Activated CD8-positive, alpha-beta memory T cell treated with anti-CD3 and anti-CD28 coated beads for 24 hours (primary cell): ENCODE data around the gene GTF2IRD1.
"Not testable (repeated sequence)": the region's sequence is repeated elsewhere in the genome, so short reads cannot be mapped to it uniquely, and the experiment has no call there.

ENCODE experiments used
- DNase-seq: peaks from one replicate; pipeline ENCODE4 v3.0.0-alpha.2; 2020

GTF2IRD1 gene

GRCh38 chr7:74494076-74494548 lies 40.4 kb downstream of the GTF2IRD1 start:
- DNase-seq, result no peak

DNA sequence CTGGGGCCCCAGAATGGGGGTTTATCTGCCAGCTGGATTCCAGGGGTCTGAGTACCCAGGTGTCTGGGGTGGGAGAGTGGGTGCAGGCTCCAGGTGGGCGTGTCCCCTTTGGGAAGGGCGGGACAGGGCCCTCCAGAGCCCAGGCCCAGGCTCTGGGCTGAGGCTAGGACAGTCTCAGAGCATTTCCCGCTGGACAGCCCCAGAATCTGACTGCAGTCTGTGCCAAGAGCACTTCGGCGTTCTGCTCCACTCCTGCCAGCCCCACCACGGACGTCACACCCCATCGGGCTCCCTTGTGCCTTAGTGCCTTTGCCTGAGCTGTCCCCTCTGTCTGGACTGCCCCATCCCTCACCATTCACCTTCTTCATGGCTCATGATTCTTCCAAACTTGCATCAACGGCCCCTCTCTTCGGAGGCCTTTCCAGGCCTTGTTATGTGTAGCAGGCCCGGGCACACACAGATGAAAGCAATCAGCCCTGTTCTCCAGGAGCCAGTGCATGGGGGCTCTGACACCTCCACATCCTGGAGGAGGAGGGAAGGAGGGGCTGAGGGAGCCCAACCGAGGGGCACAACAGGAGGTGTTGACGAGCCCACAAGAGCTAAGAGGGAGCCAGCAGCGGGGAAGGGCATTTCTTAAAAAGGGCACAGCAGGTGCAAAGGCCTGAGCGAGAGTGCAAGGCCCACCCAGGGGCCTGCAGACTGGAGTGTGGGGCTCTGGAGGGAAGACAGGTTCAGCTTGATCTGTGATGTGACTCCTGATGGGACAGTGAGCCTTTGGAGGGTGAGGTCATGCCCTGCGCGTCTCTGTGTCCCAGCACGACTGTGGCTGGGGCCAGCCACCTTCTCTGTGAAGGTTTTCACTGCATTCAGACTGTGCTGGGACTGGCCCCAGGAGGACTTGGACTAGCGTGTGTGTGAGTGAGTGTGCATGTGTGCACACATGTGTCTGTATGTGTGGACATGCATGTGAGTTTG lies 41.7 kb downstream of the GTF2IRD1 start:
- no peak for DNase-seq

DNA sequence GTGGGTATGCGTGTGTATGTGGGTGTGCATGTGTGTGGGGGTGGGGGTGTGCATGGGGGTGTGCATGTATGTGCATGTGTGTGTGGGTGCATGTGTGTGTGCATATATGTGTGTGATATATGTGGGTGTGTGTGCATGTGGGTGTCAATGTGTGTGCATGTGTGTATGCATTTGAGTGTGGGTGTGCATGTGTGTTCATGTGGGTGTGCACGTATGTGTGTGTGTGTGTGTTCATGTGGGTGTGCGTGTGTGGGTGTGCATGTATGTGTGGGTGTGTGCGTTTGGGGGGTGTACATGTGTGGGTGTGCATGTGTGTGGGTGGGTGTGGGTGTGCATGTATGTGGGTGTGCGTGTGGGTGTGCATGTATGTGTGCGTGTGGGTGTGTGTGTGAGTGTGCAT lies 42.6 kb downstream of the GTF2IRD1 start:
- no peak for DNase-seq

DNA sequence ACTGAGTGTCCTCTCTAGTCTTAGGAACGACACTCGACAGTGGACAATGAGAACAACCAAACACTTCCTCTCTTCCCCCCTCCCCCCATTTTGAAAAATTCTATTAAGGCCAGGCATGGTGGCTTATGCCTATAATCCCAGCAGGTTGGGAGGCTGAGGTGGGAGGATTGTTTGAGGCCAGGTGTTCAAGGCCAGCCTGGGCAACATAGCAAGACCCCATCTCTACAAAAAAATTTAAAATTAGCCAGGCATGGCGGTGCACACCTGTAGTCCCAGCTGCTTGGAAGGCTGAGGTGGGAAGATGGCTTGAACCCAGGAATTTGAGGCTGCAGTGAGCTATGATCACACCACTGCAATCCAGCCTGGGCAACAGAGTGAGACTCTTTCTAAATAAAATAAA lies 43.1 kb downstream of the GTF2IRD1 start:
- DNase-seq, result not testable (repeated sequence)

DNA sequence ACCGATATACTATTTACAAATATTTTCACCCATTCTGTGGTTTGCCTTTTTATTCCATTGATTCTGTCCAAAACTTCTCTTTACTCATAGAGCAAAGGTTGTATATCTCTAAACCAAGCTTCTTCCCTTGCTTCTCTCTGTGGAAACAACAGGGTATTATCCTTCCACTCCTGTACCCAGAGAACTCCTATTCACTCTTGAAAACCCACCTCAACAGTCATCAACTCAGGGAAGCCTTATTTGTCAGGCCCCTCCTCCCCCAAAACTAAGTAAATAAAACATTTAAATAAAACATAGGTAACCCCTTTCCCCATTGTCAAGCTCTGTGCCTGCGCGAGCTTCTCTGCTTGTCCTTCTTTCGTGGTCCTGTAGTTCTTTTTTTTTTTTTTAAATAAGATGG lies 44.6 kb downstream of the GTF2IRD1 start:
- DNase-seq, result no peak

DNA sequence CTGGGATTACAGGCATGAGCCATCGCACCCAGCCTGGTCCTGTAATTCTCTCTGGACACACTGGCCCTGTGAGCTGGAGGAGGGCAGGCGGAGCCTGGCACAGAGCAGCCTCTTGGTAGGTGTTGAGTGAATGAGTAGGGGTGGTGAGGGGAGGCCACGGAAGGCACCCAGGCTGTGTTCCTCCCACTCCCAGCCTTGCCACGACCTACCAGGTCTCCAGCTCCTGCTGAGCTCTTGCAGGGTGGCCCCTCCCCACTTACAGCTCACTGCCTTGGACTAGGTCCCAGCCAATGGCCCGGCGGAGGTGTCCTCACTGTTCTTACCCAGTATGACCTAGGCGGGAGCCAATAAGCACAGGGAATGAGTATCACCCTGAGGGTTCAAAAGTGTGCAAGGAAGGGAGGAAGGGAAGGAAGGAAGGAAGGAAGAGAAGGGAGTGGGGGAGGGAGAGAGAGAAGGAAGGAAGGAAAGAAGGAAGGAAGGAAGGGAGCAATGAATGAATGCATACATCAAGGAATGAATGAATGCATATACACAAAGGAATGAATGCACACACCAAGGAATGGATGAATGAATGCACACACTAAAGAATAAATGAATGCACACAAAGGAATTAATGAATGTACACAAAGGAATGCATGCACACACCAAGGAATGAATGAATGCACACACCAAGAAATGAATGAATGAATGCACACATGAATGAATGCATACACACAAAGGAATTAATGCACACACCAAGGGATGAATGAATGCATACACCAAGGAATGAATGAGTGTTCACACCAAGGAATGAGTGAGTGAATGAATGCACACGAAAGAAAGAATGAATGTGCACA lies 45.5 kb downstream of the GTF2IRD1 start:
- no peak for DNase-seq

DNA sequence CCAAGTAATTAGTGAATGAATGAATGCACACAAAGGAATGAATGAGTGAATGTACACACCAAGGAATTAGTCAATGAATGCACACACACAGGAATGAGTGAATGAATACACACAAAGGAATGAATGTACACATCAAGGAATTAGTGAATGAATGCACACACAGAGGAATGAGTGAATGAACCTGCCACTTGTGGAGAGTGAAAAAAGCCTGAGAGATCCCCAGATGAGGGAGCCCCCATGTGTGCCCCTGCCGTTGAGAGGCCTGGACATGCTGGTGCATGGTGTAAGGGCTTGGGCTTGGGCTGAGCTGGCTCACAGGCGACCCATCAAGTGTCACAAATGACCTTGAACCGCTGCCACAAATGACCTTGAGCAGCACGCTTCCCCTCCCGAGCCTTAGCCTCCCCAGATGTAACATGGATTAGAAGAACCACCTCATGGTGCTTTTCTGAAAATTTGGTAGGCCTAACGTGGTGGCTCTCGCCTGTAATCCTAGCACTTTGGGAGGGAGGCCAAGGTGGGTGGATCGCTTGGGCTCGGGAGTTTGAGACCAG lies 46.2 kb downstream of the GTF2IRD1 start:
- no peak for DNase-seq

DNA sequence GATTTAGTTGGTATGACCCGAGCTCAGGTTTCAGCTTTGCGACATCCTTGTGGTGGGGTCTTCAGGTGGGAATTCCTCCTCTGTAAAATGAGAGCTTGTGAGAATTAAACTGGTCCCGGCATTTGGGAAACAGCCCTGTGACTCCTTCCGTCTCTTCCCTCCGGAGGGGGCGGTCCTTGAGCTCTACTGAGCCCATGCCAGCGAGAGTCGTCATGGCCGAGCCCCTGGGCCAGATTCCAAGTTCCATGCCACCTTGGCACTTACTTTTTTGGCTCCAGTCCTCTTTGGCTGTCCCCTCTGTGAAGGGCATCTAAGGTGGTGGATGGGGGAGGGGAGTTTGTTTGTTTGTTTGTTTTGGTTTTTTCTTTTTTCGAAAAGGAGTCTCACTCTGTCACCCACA lies 47.6 kb downstream of the GTF2IRD1 start:
- DNase-seq, result no peak

DNA sequence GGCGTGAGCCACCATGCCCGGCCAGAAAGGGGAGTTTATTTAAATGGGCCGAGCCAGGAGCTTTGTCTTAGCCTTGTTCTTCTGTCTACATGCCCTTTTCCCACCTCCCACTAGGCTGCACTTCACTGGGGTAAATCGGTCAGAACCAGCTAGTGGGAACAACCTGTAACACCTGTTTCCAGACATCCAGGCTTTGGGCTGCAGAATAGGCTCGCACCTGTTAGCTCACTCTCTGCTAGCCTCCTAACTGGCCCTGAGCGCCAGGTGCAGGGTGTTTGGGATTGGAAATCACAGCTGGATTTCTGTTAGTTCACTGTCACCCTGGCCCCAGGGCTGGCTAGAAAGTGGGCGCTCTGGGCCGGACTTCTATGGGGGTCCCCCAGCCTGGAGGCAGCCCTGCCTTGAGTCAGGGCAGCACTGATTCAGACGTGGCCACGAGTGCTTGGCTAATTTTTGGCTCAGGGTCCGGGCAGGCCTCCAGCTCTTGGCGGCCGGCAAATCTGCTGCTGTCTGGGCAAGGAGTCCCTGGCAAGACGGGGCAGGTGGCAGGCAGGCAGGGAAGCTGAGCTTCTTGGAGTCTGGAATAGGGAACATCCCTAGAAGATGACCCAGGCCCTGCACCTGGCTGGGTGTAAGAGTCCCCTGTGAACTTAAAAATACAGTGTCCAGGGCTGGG lies 48.6 kb downstream of the GTF2IRD1 start:
- DNase-seq, result no peak

DNA sequence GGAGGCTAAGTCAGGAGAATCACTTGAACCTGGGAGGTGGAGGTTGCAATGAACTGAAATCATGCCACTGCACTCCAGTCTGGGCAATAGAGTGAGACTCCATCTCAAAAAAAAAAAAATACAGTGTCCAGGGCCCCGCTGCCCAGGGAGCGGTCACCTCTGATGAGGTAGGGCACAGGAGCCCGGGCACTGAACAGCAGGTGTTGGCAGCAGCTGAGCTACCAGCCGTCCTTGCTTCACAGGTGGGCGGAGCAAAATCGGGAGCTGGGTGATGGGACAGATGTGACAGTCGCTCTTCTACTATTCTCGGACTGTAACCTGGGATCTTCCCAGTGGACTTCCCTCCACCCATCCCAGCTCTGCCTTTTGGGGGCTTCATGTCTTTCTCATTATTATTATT lies 49.4 kb downstream of the GTF2IRD1 start:
- no peak for DNase-seq

DNA sequence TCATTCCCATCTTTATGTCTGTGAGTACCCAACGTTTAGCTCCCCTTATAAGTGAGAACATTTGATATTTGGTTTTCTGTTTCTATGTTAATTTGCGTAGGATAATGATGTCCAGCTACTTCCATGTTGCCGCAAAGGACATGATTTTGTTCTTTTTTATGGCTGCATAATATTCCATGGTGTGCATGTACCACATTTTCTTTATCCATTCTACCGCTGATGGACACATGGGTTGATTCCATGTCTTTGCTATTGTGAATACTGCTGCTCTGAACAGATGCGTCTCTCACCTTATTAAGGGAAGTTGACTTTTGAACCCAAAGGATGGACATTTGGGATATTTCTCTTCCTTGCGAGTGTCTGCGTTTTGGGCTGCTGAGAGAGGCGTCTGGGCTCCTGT lies 50.2 kb downstream of the GTF2IRD1 start:
- no peak for DNase-seq

- DNase-seq, result no peak
Measured at GRCh38 chr7:74505471-74506324, 52.0 kb downstream of the GTF2IRD1 start.

DNA sequence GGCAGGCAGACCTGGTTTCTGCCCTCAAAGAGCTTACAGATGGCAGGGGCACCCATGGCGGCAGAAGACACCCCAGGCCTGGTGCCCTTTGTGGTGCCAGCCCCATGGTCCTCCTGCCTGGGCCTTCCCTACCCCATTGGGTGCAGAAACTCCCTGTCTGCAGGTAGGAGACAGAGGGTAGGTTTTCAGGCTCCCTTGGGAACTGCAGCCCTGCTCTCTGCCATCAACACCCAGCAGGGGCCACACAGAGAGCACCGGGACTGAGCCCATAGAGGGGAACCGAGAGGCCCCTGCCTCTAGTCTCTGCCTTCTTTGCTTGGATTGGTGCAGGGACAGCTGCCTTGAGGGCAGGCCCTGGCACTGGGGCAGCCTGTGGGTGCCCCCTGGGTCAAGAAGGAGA lies 52.6 kb downstream of the GTF2IRD1 start:
- DNase-seq, result no peak

DNA sequence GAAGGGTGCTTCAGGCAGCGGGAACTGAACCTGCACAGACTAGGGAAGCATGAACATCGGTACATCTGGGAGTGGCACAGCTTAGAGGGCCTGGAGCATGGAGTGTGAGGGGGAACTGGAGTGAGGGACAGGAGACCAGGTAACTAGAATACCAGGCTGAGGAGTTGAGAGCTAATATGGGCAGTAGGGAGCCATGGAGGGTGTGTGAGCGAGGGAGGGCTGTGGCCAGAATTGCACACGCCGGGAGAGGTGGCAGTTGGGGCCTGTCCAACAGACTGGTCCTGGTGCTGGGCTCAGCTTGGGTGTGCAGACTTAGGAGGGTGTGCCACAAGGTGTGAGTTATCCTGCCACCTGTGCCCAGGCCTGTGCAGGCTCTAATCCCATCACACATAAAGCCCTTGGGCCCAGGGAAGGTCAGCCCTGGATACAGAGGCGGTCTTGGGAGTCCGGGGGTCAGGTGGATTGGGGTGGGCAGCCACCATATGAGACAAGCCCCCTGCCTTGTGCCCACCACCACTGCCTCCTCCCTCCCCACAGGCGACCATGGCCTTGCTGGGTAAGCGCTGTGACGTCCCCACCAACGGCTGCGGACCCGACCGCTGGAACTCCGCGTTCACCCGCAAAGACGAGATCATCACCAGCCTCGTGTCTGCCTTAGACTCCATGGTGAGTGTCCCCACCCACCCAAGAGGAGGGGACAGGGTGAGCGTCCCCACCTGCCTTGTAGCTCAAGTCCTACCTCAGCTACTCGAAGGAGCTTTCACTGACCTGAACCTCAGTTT lies 54.0 kb downstream of the GTF2IRD1 start:
- DNase-seq, result no peak

- DNase-seq, result not testable (repeated sequence)
Measured at GRCh38 chr7:74509453-74509852, 55.7 kb downstream of the GTF2IRD1 start.

- DNase-seq, result no peak
Measured at GRCh38 chr7:74511345-74511744, 57.6 kb downstream of the GTF2IRD1 start.

DNA sequence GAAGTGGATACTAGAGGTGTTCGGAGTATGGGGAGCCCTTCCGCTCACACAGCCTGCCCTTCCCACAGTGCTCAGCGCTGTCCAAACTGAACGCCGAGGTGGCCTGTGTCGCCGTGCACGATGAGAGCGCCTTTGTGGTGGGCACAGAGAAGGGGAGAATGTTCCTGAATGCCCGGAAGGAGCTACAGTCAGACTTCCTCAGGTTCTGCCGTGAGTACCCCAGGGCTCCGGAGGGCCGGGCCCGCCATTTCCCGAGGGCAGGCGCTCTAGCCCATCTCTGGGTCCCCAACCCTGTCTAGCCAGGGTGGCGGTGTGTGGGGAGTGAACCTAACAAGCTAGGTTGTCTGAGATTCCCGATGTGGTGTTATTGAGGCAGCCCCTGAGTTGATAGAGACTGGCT lies 59.1 kb downstream of the GTF2IRD1 start:
- DNase-seq, result no peak

- DNase-seq, result no peak
Measured at GRCh38 chr7:74514131-74514591, 60.5 kb downstream of the GTF2IRD1 start.

- no peak for DNase-seq
Measured at GRCh38 chr7:74515276-74515675, 61.6 kb downstream of the GTF2IRD1 start.

- no peak for DNase-seq
Measured at GRCh38 chr7:74516214-74516613, 62.5 kb downstream of the GTF2IRD1 start.

DNA sequence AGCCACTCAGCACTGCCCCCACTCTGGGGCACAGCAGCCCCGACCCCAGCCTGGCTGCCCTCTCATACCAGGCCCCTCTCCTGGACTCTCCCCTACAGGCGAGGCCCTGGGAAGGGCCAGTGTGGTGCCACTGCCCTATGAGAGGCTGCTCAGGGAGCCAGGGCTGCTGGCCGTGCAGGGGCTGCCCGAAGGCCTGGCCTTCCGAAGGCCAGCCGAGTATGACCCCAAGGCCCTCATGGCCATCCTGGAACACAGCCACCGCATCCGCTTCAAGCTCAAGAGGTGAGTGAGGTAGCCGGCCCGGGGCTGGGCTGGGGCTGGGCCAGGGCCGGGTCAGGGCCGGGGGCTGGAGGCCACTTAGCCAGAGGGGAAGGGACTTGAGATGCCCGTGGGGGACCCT lies 64.3 kb downstream of the GTF2IRD1 start:
- no peak for DNase-seq
